HG03135 (cell line): ENCODE results near the gene CCL5.

ENCODE experiments used
- ATAC-seq: cut with Tn5 transposase; IDR thresholded peaks from one replicate; pipeline ENCODE4 v1.9.1; 2021; ENCODE audit warnings: mild to moderate bottlenecking, moderate library complexity; ENCODE audit not compliant: unreplicated experiment

CCL5 gene

GRCh38 chr17:35868737-35869136 is 11.4 kb downstream of the CCL5 start, which contains the start of gene HEATR9:
Gene HEATR9, minus strand, starts transcription at chr17:35868891. Its CDS starts 149 bp downstream, at chr17:35868742.
- ATAC-seq, result no peak

GRCh38 chr17:35867574-35867973 is 12.6 kb downstream of the CCL5 start:
- ATAC-seq, result no peak

GRCh38 chr17:35866341-35866950 is 13.7 kb downstream of the CCL5 start:
- no peak for ATAC-seq

- ATAC-seq, result no peak
Measured at GRCh38 chr17:35865412-35866340, 14.5 kb downstream of the CCL5 start.

- no peak for ATAC-seq
Measured at GRCh38 chr17:35864853-35865252, 15.3 kb downstream of the CCL5 start.

- no peak for ATAC-seq
Measured at GRCh38 chr17:35856603-35857002, 23.6 kb downstream of the CCL5 start.

GRCh38 chr17:35855965-35856364 is 24.2 kb downstream of the CCL5 start:
- no peak for ATAC-seq

GRCh38 chr17:35849469-35850348 is 30.5 kb downstream of the CCL5 start:
- no peak for ATAC-seq

GRCh38 chr17:35847633-35848373 is 32.4 kb downstream of the CCL5 start:
- ATAC-seq, result no peak

- ATAC-seq, result no peak
Measured at GRCh38 chr17:35847006-35847405, 33.2 kb downstream of the CCL5 start.

- ATAC-seq, result no peak
Measured at GRCh38 chr17:35846055-35846809, 33.9 kb downstream of the CCL5 start.

- no peak for ATAC-seq
Measured at GRCh38 chr17:35844547-35844946, 35.6 kb downstream of the CCL5 start.

GRCh38 chr17:35843698-35844097 is 36.5 kb downstream of the CCL5 start:
- ATAC-seq, result no peak

GRCh38 chr17:35842239-35842638 is 37.9 kb downstream of the CCL5 start:
- ATAC-seq, result no peak

GRCh38 chr17:35841505-35841904 is 38.7 kb downstream of the CCL5 start:
- no peak for ATAC-seq

GRCh38 chr17:35841101-35841500 is 39.1 kb downstream of the CCL5 start:
- no peak for ATAC-seq

GRCh38 chr17:35825206-35825605 is 55.0 kb downstream of the CCL5 start:
- no peak for ATAC-seq
